Ovary (tissue), 3 donors: ENCODE measurements around the gene VSIG4.

Source experiments
- EP300 ChIP-seq: sonication (generic); formaldehyde crosslinking; IDR thresholded peaks from one replicate; pipeline ENCODE4 v1.6.1; 2017; ENCODE audit warnings: antibody characterized with exemption
- POLR2A ChIP-seq: fragments of 450-650 bp; IDR thresholded peaks from one replicate; pipeline ENCODE4 v1.6.1; 2017; ENCODE audit warnings: antibody characterized with exemption, mild to moderate bottlenecking, moderate library complexity
- TF ChIP-seq, protein P1 (sequence below), 3 donors: fragments of 450-650 bp in 2 of 3; fragments of 200-600 bp in 1 of 3; IDR thresholded peaks; one replicate each; pipeline versions ENCODE4 v1.5.1 to v1.8.0; 2016 to 2022; ENCODE audit warnings: antibody characterized with exemption in 3 of 3, mild to moderate bottlenecking in 1 of 3
- donor health status: DM: no; HTN: no; CAD: no.

- TF ChIP-seq, protein P1, sequence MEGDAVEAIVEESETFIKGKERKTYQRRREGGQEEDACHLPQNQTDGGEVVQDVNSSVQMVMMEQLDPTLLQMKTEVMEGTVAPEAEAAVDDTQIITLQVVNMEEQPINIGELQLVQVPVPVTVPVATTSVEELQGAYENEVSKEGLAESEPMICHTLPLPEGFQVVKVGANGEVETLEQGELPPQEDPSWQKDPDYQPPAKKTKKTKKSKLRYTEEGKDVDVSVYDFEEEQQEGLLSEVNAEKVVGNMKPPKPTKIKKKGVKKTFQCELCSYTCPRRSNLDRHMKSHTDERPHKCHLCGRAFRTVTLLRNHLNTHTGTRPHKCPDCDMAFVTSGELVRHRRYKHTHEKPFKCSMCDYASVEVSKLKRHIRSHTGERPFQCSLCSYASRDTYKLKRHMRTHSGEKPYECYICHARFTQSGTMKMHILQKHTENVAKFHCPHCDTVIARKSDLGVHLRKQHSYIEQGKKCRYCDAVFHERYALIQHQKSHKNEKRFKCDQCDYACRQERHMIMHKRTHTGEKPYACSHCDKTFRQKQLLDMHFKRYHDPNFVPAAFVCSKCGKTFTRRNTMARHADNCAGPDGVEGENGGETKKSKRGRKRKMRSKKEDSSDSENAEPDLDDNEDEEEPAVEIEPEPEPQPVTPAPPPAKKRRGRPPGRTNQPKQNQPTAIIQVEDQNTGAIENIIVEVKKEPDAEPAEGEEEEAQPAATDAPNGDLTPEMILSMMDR (IDR thresholded peaks at IDR 0.05) = no peak
- no peak for TF ChIP-seq POLR2A
- TF ChIP-seq EP300 = no peak
Measured at GRCh38 chrX:66076801-66077200, 36.9 kb upstream of the VSIG4 start.
